GM19328 (cell line): ENCODE data around the gene TNFAIP3.

Experiments used
- ATAC-seq: cut with Tn5 transposase; IDR thresholded peaks from one replicate; pipeline ENCODE4 v1.9.1; 2021; ENCODE audit warnings: mild to moderate bottlenecking, moderate library complexity; ENCODE audit not compliant: unreplicated experiment

TNFAIP3 gene

DNA sequence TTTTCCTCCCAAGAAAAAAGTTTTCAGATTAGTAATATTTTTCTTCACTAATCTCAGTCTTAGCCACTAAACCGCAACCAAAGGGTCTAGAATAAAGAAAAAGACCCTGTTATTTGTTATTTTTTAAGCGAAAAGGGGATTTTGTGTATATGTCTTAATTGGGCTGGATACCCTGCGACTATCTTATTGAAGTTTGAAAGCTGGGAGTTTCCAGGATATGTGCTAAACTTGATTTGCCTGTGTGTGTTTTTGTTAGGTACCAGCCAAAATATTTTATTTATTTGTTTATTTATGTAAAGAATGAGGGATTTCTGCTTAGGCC is 52.4 kb downstream of the TNFAIP3 start:
- ATAC-seq: no peak

DNA sequence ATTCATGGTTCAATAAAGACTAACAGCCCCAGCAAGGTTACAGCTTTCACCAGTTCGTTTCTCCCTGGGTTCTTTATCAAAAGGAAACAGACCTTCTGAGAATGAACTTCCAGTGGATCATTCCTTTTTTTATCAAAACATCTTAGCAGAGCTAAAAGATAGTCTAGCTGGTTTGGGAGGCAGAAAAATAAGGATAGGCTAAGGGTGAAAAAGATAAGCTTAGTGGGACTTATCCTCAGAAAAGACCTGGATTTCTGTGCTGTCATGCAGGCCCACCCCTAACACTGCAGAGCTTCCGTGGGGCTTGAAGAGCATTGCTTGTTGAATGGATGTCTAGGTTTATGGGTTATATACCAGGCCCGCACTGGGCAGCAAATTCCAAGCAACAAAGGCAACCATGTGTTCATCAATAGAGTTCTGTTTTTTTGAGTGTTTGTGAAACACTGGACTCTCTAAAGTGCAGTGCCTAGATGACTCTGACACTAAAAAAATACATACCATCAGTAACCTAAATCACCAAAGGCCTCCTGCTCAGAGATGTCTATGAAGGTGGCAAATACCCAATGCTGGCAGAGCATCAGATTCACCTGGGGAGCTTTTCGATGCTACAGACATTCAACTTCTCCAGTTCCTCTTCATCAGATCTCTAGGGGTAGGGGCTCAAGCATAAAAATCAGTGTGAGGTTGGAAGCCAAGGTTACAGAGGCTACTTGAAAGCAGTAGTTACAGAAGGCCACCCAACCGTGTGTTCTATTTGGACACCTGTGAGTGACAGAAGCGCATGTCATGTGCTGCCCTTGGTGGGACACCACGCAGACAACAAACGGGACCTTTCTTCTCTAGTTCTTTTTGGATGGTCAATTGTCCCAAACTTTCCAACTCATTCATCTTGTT is 53.0 kb downstream of the TNFAIP3 start:
- ATAC-seq: no peak

DNA sequence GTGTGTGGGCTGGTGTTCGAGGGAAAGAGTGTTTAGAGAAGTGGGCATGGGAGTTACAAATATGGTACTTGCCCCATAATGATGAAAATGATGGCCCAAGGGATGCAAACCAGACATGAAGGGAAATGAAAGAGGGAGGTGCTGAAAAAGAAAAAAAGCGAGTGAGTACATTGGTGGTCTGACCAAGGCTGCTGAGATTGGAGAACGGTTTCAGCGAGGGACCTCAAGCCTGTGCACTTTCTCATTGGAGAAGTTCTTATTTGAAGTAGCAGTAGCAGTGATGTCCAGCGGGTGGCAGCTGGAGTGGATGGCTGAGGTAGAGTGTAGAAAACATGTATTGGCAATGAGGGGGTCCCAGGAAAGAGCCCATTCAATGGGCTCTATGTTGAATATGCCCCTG is 54.8 kb downstream of the TNFAIP3 start:
- no peak for ATAC-seq

DNA sequence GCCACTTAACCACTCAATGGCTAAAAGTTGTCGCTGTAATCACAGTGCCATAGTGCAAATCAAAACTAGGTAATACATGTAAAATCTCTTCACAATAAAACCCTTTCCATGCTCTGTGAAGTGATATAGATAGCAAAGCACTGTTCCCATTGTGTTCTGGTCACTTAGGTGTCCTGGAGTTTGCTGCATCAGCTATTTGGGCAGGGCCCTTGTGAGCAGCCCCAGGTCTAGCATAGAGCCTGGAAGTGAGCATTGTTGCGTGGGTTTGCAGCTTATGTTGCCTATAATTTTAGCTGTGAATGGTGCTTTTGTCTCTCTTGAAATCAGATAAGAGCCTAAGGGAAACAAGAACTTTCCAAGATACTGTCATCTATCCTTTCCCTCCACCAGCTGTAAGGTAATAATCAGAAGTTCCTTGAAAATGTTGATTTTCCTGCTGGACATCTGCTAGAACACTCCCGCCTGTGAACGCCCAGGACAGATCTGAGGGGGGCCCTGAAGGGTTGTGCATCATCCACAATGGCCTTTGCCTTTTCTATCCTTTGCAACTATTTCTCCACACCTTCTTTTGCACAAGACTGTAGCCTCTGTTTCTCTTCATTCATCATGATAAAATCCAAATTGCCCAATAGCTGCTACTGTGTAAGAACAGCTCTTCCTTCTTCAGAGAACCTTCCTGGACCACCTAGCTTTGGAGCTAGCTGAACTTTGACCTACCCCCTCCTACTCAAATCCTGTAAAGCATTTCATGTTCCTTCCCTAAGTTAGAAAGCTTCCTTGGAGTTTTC is 57.0 kb downstream of the TNFAIP3 start:
- no peak for ATAC-seq

DNA sequence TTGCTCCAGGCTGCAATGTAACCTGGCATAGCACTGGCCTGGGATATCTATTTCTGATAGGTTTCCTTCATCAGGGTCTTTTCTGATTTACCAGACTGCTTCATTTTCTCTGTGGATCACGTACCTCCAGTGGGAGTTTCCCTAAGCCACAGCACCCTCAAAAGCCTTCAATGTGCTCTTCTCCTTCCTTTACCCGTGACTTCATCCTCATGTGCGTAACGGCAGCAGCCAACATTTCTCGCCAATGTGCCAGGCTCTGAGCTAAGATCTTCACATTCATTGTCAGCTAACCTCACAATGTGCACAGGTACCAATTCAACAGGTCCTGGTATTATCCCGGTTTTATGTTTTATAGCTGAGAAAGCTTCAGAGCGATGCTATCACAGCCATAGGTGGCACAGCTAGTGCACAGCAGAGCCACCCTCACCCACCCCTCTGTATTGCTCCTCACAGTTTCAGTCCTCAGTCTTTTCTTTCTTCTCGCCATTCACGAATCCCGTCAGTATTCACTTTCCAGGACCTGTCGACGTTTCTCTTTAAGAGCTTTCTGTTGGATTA is 58.2 kb downstream of the TNFAIP3 start:
- ATAC-seq: no peak

DNA sequence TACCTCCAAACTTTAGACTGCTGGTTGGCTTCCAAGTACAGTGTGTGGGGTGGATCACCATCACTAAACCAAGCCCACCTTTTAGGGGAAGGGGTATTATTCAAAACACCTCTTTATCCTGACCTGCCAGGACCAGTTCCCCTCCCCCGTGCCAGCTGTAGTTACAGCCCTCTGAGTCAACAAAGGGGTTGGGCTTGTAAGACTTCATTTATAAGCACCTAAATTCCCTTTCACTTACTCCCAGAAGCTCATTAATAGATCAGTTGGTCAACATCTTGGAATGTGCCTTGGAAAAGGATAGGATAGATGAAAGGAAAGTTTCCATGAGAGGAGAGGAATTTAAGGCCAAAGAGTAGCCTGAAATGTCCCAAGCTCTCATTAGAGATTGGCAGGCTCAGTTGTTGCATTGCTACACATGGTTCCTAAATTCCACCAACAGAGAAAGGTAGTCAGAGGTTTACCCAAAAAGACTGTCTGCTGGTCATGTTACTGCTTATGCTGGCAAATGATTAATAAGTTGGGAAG is 59.2 kb downstream of the TNFAIP3 start:
- no peak for ATAC-seq

DNA sequence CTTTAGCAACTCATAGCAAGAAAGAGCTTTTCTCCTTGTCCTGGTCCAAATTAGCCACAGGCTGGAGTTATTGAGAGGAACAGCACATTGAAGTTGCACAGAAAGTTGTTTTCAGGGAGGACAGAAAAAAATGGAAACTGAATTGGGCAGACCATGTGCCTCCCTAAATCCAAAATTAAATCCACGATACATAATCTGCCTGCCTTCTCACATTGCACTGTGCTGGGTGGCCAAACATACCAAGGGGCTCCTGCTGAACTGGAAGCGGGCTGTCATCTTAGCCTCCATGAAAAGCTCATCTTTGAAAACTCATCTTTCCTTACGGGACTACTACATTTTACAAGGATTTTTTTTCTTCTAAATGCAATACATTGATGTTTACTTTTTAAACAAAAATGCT is 59.9 kb downstream of the TNFAIP3 start:
- ATAC-seq: no peak

DNA sequence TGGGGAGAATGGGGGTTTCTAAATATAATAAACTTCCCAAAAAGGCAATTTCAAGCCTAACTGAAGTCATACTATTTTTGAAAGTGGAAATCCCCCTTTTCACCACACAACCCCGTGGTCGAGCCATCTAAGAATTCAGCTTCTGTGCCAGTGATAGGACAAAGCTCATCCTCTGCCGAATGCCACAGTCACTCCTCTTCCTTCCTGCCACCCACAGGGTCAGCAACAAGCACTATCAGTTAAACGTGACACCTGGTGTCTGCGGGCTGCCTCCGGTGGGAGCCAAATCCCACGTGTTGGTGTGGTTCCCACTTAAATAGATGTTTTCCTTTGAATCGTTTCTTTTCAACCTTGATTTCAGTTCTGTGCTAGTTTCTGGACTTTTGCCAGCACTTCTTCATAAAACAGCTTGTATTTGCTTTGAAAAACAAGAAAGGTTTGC is 60.7 kb downstream of the TNFAIP3 start:
- peak; percentile 68 for ATAC-seq

DNA sequence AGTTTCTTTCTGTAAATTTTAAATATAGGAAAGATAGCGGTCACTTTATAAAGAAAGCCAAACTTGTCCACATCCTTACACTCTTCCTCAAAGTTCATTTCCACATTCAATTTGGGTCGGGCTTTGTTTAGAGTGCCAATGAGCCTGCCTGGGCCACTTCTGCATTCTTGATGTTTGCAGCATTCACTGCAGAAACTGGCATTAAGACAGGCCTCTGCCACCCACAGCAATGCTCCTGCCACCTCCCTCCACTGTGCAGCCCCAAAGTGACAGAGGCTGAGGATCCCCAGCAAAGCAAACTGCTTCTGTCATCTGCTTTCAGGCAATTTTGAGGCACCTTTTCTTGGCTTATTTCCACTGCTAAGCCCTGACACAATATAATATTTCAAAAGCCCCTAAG is 61.2 kb downstream of the TNFAIP3 start:
- peak; percentile 19 for ATAC-seq

DNA sequence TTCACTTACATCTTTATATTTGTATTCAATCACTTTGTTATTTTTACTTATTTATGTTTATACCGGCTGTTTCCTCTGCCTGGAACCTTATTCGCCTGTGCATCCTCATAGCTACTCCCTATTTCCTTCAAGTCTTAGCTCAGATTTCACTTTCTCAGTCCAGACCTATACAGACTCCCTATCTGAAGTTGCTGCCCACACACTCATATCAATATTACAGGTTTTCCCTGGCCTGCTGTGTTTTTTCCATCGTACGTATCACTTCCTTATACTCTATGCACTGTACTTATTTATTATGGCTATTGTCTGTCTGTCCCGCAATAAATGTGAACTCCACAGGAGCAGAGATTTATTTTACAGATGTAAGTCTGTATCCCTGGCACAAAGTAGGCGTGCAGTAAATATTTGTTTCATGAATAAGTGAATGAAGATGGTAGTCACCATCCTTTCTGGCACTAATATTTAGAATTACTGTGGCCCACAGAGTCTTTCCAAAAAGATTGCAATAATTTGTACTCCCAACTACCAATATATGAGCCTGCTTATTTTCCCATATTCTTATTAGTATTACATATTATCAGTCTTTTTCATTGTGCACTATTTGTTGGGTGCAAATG is 64.9 kb downstream of the TNFAIP3 start:
- ATAC-seq: no peak
